ENCODE results near the gene CARM1. TPM values are rescaled to one million over a fixed set of nuclear protein-coding genes. Genes with fewer than 3 reads are reported as not detected.

The CARM1 gene
- total RNA-seq, 6 experiments from 2014 or later: 13.7 to 20.5 (median 17.5) TPM

DNA sequence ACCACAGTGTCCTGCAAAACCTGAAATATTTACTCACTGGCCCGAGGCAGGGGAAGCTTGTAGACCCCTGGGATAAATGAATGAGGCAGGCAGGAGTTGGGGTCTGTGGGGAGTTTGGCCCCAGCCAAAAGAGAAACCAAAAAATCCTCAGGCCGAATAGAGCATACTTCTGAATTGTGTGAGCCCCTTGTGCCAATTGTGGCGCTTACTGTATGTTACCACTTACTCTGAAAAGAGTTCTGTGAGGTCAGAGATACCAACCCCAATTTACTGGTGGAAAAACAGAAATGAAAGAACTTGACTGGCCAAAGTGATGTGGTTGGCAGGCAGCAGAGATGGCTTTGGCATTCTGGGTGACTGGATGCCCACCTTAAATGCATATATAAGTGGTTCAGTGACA is 6.9 kb downstream of the CARM1 start:
- intact Hi-C loops (cut with DNase I): loop anchor here in 1 of 2 donors (10.0 kb wide), 1 partner anchor 47 kb away; the partner anchor contains the start of genes TIMM29 and YIPF2
- Histone ChIP-seq H3K27ac (no peak overlapping the region), H3K27me3 (no peaks in the 10 kb centered on the region), H3K36me3 (no peaks in the 10 kb centered on the region), H3K4me1 (peaks cover 0 to 39% (median 19%) of the 10 kb centered on the region in 4 donors), H3K9me3 (no peaks in the 10 kb centered on the region), H3K4me3 (no peak overlapping the region)
- ATAC-seq (no peak), DNase-seq (no peak)
- WGBS (ENCODE audit: insufficient coverage, low coverage, low lambda C conversion rate, missing lambda C conversion rate): 83% methylated on average over 2 of the region's 3 CpGs
- TF ChIP-seq CTCF (IDR thresholded peaks at IDR 0.05): no peak
- no peak for TF ChIP-seq POLR2A (IDR thresholded peaks at IDR 0.05)

GRCh38 chr19:10881403-10882107 is 10.2 kb downstream of the CARM1 start:
- H3K4me1 ChIP-seq: peaks cover 0 to 39% (median 19%) of the 10 kb centered on the region in 4 donors
- intact Hi-C loops (cut with DNase I): no loop called here
- no peak overlapping the region for H3K4me3 ChIP-seq
- TF ChIP-seq CTCF (IDR thresholded peaks at IDR 0.05): no peak
- TF ChIP-seq POLR2A (IDR thresholded peaks at IDR 0.05): no peak
- no peaks in the 10 kb centered on the region for H3K9me3 ChIP-seq
- 60% methylated on average over 7 of the region's 14 CpGs for WGBS (ENCODE audit: insufficient coverage, low coverage, low lambda C conversion rate, missing lambda C conversion rate)
- ATAC-seq (peak; percentile 51 to 62 (median 56)), DNase-seq (peak in 2 of 3 donors; percentile 49 to 65)
- no peaks in the 10 kb centered on the region for H3K36me3 ChIP-seq
- no peak overlapping the region for H3K27ac ChIP-seq
- H3K27me3 ChIP-seq: no peaks in the 10 kb centered on the region

- Histone ChIP-seq H3K27me3 (no peaks in the 10 kb centered on the region), H3K9me3 (no peaks in the 10 kb centered on the region), H3K36me3 (no peaks in the 10 kb centered on the region), H3K27ac (no peak overlapping the region), H3K4me3 (no peak overlapping the region), H3K4me1 (peaks cover 0 to 39% (median 18%) of the 10 kb centered on the region in 4 donors)
- 100% methylated on average over 1 of the region's 9 CpGs for WGBS (ENCODE audit: insufficient coverage, low coverage, low lambda C conversion rate, missing lambda C conversion rate)
- no peak for ATAC-seq
- intact Hi-C loops (cut with DNase I): no loop called here
- no peak for DNase-seq
- TF ChIP-seq CTCF (IDR thresholded peaks at IDR 0.05) (no peak), POLR2A (IDR thresholded peaks at IDR 0.05) (no peak)
Measured at GRCh38 chr19:10882108-10882457, 10.7 kb downstream of the CARM1 start.

- peaks cover 0 to 28% (median 15%) of the 10 kb centered on the region in 4 donors for H3K4me1 ChIP-seq
- DNase-seq (no peak), ATAC-seq (no peak)
- H3K36me3 ChIP-seq: no peaks in the 10 kb centered on the region
- no peak for TF ChIP-seq POLR2A (IDR thresholded peaks at IDR 0.05)
- no peak overlapping the region for H3K4me3 ChIP-seq
- no peak overlapping the region for H3K27ac ChIP-seq
- WGBS (ENCODE audit: insufficient coverage, low coverage, low lambda C conversion rate, missing lambda C conversion rate): 100% methylated on average over 2 of the region's 2 CpGs
- intact Hi-C loops (cut with DNase I): no loop called here
- no peaks in the 10 kb centered on the region for H3K27me3 ChIP-seq
- H3K9me3 ChIP-seq: no peaks in the 10 kb centered on the region
Measured at GRCh38 chr19:10884274-10884673, 12.9 kb downstream of the CARM1 start.

All from right lobe of liver (tissue), 6 donors.